Effector memory CD8-positive, alpha-beta T cell (primary cell): ENCODE results near the gene TOP3A.

Experiments used
- ATAC-seq: fragments of 150-1000 bp; cut with Tn5 transposase; replicated peaks from 2 replicates; pipeline ENCODE4 v1.10.0; 2021; ENCODE audit warnings: mild to moderate bottlenecking, moderate library complexity
- DNase-seq, 3 experiments: peaks; one replicate each; pipeline ENCODE4 v3.0.0; 2021
- H3K27ac Mint-ChIP-seq, 2 donors: one replicate each; pipeline ENCODE4 v1.8.0; 2022; ENCODE audit warnings: mild to moderate bottlenecking in 2 of 2, mixed read lengths in 2 of 2, moderate library complexity in 2 of 2
- H3K27me3 Mint-ChIP-seq, 2 donors: one replicate each; pipeline ENCODE4 v1.8.0; 2022; ENCODE audit warnings: mixed read lengths in 2 of 2
- H3K36me3 Mint-ChIP-seq: one replicate; pipeline ENCODE4 v1.8.0; 2022; ENCODE audit warnings: mild to moderate bottlenecking, moderate library complexity, mixed read lengths; ENCODE audit not compliant: insufficient read depth
- H3K4me1 Mint-ChIP-seq, 2 donors: one replicate each; pipeline ENCODE4 v1.8.0; 2022; ENCODE audit warnings: low read depth in 2 of 2, mixed read lengths in 2 of 2
- H3K4me3 Mint-ChIP-seq, 2 donors: one replicate each; pipeline ENCODE4 v1.8.0; 2022; ENCODE audit warnings: mild to moderate bottlenecking in 2 of 2, mixed read lengths in 2 of 2, moderate library complexity in 2 of 2
- H3K9me3 Mint-ChIP-seq, 2 donors: one replicate each; pipeline ENCODE4 v1.8.0; 2022; ENCODE audit warnings: mixed read lengths in 2 of 2

TOP3A gene

GRCh38 chr17:18251204-18251603, 63.6 kb downstream of the TOP3A start:
- H3K27me3 Mint-ChIP-seq, result no peaks in the 10 kb centered on the region
- H3K9me3 Mint-ChIP-seq, result no peaks in the 10 kb centered on the region
- no peak for DNase-seq
- ATAC-seq, result no peak
- H3K27ac Mint-ChIP-seq, result peak overlapping the region in 1 of 2 donors; percentile 65
- H3K4me1 Mint-ChIP-seq, result peaks cover 4 to 8% of the 10 kb centered on the region in 2 donors
- peaks cover 77% of the 10 kb centered on the region for H3K36me3 Mint-ChIP-seq
- peak overlapping the region in 1 of 2 donors; percentile 30 for H3K4me3 Mint-ChIP-seq

DNA sequence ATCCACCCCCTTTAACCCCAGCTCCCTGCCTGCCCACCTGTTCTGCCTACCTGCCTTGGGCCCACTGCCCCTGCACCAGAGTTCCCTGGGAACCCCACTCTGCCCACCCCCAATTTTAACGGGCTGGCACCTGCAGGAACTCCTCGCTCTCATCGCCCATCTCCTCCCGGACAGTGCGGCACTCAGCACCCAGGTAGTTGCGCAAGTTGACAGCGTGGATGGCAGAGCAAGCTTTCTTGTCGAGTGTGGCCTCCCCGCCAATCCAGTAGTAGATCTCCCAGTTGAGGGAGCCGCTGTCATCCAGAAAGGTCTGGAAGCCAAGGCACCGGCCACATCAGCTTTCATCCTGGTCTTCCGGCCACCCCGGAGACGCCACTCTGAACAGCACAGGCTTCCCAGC, 64.1 kb downstream of the TOP3A start:
- H3K4me3 Mint-ChIP-seq, result peak overlapping the region in 1 of 2 donors; percentile 30

DNA sequence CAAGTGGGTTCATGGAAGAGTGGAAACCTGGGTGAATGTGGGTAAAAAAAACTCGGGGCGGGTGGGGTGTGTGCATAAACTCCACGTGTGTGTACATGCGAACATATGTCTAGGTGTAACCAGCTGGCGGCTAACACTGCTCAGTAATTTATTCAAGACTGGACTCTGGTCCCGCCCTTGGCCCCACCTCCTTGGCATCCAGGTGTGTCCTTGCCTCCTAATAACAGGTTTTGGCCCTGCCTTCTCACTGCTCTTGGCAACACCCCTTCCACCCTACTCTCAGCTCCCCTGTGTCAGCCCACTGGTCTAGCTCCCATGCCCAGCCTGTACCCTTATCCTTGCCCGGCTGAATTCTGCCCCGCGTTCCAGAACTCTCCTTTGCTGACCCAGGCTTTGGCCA, 64.5 kb downstream of the TOP3A start:
- no peak for ATAC-seq
- no peak for DNase-seq
- Mint-ChIP-seq H3K4me1 (peaks cover 4 to 8% of the 10 kb centered on the region in 2 donors), H3K36me3 (peaks cover 81% of the 10 kb centered on the region), H3K4me3 (peak overlapping the region in 1 of 2 donors; percentile 30), H3K27ac (peak overlapping the region; percentile 20 to 65), H3K9me3 (no peaks in the 10 kb centered on the region), H3K27me3 (no peaks in the 10 kb centered on the region)

More for the DNA sequence above, 64.1 kb downstream of the TOP3A start:
- Mint-ChIP-seq H3K27ac (peak overlapping the region; percentile 20 to 65), H3K36me3 (peaks cover 78% of the 10 kb centered on the region), H3K4me1 (peaks cover 4 to 8% of the 10 kb centered on the region in 2 donors), H3K27me3 (no peaks in the 10 kb centered on the region), H3K9me3 (no peaks in the 10 kb centered on the region)
- ATAC-seq (no peak), DNase-seq (no peak)

- peaks cover 75% of the 10 kb centered on the region for H3K36me3 Mint-ChIP-seq
- peaks cover 4 to 8% of the 10 kb centered on the region in 2 donors for H3K4me1 Mint-ChIP-seq
- peak overlapping the region in 1 of 2 donors; percentile 73 for H3K27ac Mint-ChIP-seq
- no peak overlapping the region for H3K4me3 Mint-ChIP-seq
- no peaks in the 10 kb centered on the region for H3K9me3 Mint-ChIP-seq
- DNase-seq (no peak), ATAC-seq (no peak)
- no peaks in the 10 kb centered on the region for H3K27me3 Mint-ChIP-seq
Observed at GRCh38 chr17:18248811-18249210, 66.0 kb downstream of the TOP3A start.

- H3K27ac Mint-ChIP-seq, result peak overlapping the region; percentile 73 to 83
- H3K27me3 Mint-ChIP-seq, result no peaks in the 10 kb centered on the region
- ATAC-seq, result peak; percentile 83
- DNase-seq, result peak; percentile 59 to 62 (median 59)
- peaks cover 4 to 8% of the 10 kb centered on the region in 2 donors for H3K4me1 Mint-ChIP-seq
- H3K4me3 Mint-ChIP-seq, result no peak overlapping the region
- peaks cover 71% of the 10 kb centered on the region for H3K36me3 Mint-ChIP-seq
- no peaks in the 10 kb centered on the region for H3K9me3 Mint-ChIP-seq
Observed at GRCh38 chr17:18248300-18248731, 66.5 kb downstream of the TOP3A start.

- H3K4me1 Mint-ChIP-seq, result peaks cover 4 to 8% of the 10 kb centered on the region in 2 donors
- DNase-seq (no peak), ATAC-seq (no peak)
- peaks cover 69% of the 10 kb centered on the region for H3K36me3 Mint-ChIP-seq
- H3K9me3 Mint-ChIP-seq, result no peaks in the 10 kb centered on the region
- no peaks in the 10 kb centered on the region for H3K27me3 Mint-ChIP-seq
- H3K4me3 Mint-ChIP-seq, result no peak overlapping the region
- peak overlapping the region in 1 of 2 donors; percentile 73 for H3K27ac Mint-ChIP-seq
Observed at GRCh38 chr17:18247613-18248001, 67.2 kb downstream of the TOP3A start.

GRCh38 chr17:18246880-18247612, 67.7 kb downstream of the TOP3A start:
- peak; percentile 23 for ATAC-seq
- H3K27ac Mint-ChIP-seq, result peak overlapping the region in 1 of 2 donors; percentile 59

GRCh38 chr17:18246109-18246725, 68.6 kb downstream of the TOP3A start:
- Mint-ChIP-seq H3K36me3 (peaks cover 59% of the 10 kb centered on the region), H3K4me3 (no peak overlapping the region), H3K27ac (peak overlapping the region in 1 of 2 donors; percentile 57), H3K27me3 (no peaks in the 10 kb centered on the region), H3K9me3 (no peaks in the 10 kb centered on the region), H3K4me1 (peaks cover 4 to 6% of the 10 kb centered on the region in 2 donors)
- ATAC-seq (no peak), DNase-seq (no peak)

More at GRCh38 chr17:18246880-18247612, 67.7 kb downstream of the TOP3A start:
- H3K9me3 Mint-ChIP-seq, result no peaks in the 10 kb centered on the region
- peaks cover 4 to 8% of the 10 kb centered on the region in 2 donors for H3K4me1 Mint-ChIP-seq
- no peak for DNase-seq
- H3K27me3 Mint-ChIP-seq, result no peaks in the 10 kb centered on the region
- H3K4me3 Mint-ChIP-seq, result no peak overlapping the region
- H3K36me3 Mint-ChIP-seq, result peaks cover 66% of the 10 kb centered on the region

DNA sequence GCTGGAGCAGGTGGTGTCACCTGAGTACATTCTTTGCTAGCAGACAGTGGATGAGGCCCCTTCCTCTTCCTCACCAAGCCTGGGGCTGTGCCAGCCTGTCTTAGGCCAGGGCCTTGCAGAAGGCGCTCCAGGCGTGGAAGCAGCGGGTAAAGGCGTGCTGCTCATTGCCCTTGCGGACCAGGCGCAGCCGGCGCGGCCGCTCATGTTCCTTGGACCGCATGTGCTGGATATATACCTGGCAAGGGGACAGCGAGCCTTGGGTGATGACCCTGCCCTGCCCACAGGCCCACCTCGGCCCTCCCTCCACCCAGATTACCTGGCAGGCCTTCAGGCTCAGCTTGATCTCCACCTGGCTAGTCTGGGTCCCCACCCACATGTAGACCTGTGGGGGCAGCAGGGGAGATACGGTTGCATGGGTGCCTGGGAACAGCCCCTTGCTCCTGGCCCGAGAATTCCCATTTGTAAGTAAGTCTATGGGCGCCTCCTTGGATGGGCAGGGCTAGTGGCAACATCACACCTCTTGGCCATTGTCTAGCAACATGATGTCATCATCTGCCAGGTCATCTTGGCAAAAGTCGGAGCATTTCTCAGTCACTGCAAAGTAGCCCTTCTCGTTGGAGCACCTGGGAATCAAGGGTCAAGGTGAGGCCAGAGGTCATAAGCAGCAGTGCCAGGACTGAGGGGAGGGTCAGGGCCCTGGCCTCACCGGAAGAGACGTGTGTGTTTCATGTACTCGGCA, 69.6 kb downstream of the TOP3A start:
- Mint-ChIP-seq H3K4me3 (no peak overlapping the region), H3K27ac (no peak overlapping the region), H3K27me3 (no peaks in the 10 kb centered on the region), H3K4me1 (peaks cover 4 to 6% of the 10 kb centered on the region in 2 donors), H3K9me3 (no peaks in the 10 kb centered on the region), H3K36me3 (peaks cover 51% of the 10 kb centered on the region)
- ATAC-seq, result no peak
- DNase-seq, result no peak

DNA sequence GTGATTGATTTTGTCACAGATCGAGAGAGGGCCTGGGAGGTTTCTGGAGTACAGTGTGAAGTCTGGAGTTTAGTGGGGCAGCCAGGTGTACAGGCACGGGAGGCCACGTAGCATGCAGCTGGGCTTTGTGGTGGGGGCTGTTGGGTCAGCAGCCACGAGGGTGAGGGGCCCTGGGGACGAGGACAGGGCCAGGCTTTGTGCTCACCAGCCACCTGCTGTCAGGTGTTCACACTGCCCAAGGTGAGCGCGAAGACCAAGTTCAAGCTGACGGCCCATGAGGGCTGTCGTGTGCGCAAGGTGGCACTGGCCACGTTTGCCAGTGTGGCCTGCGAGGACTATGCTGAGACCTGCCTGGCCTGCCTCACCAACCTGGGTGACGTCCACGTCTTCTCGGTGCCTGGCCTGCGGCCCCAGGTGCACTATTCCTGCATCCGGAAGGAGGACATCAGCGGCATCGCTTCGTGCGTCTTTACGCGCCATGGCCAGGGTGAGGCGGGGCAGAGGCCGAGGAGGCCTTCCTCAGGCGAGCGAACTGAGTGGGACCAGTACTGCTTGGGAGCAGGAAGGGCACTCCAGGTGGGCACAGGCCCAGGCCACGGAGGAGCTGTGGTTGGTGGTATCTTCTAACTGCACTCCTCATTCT, 73.4 kb downstream of the TOP3A start:
- Mint-ChIP-seq H3K36me3 (peaks cover 33% of the 10 kb centered on the region), H3K27me3 (no peaks in the 10 kb centered on the region), H3K27ac (peak overlapping the region in 1 of 2 donors; percentile 20), H3K4me3 (no peak overlapping the region), H3K4me1 (no peaks in the 10 kb centered on the region), H3K9me3 (no peaks in the 10 kb centered on the region)
- DNase-seq (no peak), ATAC-seq (no peak)

DNA sequence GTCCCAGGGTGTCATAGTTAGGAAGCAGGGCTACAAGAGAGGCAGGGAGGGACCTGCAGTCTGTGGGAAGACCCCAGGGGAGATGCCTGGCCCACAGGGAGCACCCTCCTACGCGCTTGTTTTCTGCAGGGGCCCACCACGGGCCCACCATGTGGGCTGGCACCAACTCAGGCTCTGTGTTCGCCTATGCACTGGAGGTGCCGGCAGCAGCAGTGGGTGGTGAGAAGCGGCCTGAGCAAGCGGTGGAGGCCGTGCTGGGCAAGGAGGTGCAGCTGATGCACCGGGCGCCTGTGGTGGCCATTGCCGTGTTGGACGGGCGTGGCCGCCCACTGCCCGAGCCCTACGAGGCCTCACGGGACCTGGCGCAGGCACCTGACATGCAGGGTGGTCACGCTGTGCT, 74.3 kb downstream of the TOP3A start:
- DNase-seq, result no peak
- Mint-ChIP-seq H3K4me1 (no peaks in the 10 kb centered on the region), H3K36me3 (peaks cover 28% of the 10 kb centered on the region), H3K4me3 (no peak overlapping the region), H3K9me3 (no peaks in the 10 kb centered on the region), H3K27ac (peak overlapping the region in 1 of 2 donors; percentile 82), H3K27me3 (no peaks in the 10 kb centered on the region)
- no peak for ATAC-seq

DNA sequence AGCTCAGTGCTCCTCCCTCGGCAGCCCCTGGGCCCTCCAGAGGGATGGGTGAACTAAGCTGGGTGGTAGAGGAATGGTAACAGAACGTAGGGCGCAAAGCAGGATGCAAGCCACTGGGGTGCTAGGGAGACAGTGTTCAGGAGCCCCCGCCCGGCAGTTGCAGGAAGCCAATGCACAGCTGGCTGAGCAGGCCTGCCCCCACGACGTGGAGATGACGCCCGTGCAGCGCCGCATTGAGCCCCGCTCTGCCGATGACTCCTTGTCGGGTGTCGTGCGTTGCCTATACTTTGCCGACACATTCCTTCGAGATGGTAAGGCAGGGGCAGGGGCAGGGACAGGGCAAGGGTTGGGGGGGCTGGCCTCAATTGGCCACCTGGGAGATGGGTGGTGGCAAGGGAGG, 76.5 kb downstream of the TOP3A start:
- peaks cover 18% of the 10 kb centered on the region for H3K36me3 Mint-ChIP-seq
- ATAC-seq (no peak), DNase-seq (no peak)
- no peaks in the 10 kb centered on the region for H3K9me3 Mint-ChIP-seq
- H3K4me3 Mint-ChIP-seq, result no peak overlapping the region
- H3K27ac Mint-ChIP-seq, result no peak overlapping the region
- no peaks in the 10 kb centered on the region for H3K27me3 Mint-ChIP-seq
- peaks cover 0 to 1% of the 10 kb centered on the region in 2 donors for H3K4me1 Mint-ChIP-seq

- H3K9me3 Mint-ChIP-seq, result no peaks in the 10 kb centered on the region
- no peak for DNase-seq
- H3K27ac Mint-ChIP-seq, result no peak overlapping the region
- no peak overlapping the region for H3K4me3 Mint-ChIP-seq
- peaks cover 0 to 1% of the 10 kb centered on the region in 2 donors for H3K4me1 Mint-ChIP-seq
- H3K27me3 Mint-ChIP-seq, result no peaks in the 10 kb centered on the region
- no peak for ATAC-seq
- H3K36me3 Mint-ChIP-seq, result peaks cover 14% of the 10 kb centered on the region
Observed at GRCh38 chr17:18237461-18237860, 77.3 kb downstream of the TOP3A start.
